HepG2 (cell line): ENCODE measurements around the gene ACRBP. TPM values are rescaled to one million over a fixed set of nuclear protein-coding genes. Genes with fewer than 3 reads are reported as not detected.

Source experiments
- BATF2 ChIP-seq: sonication (generic); formaldehyde crosslinking; IDR thresholded peaks from 2 replicates; pipeline ENCODE4 v1.8.0; 2022; ENCODE audit warnings: mild to moderate bottlenecking, missing genetic modification reagents, moderate library complexity
- BRF2 ChIP-seq: sonication (generic); formaldehyde crosslinking; IDR thresholded peaks from 2 replicates; pipeline ENCODE4 v1.8.1; 2022; ENCODE audit warnings: mild to moderate bottlenecking, missing genetic modification reagents
- GABPA ChIP-seq, 2 experiments: IDR thresholded peaks; 2 replicates each; pipeline ENCODE4 v1.6.1; 2011 to 2016; ENCODE audit warnings: low read depth in 2 of 2, low read length in 1 of 2, missing biosample characterization in 1 of 2, missing genetic modification characterization in 1 of 2
- HBP1 ChIP-seq: IDR thresholded peaks from 2 replicates; pipeline ENCODE4 v1.6.1; 2016; ENCODE audit warnings: low read depth, control low read depth
- HIC2 ChIP-seq: sonication (generic); formaldehyde crosslinking; IDR thresholded peaks from 2 replicates; pipeline ENCODE4 v1.9.0; 2022; ENCODE audit warnings: low read depth, missing genetic modification reagents
- HNF4A ChIP-seq: sonication (generic); formaldehyde crosslinking; IDR thresholded peaks from 2 replicates; pipeline ENCODE4 v1.4.0; 2020; ENCODE audit warnings: missing genetic modification reagents
- RNF219 ChIP-seq: sonication (generic); formaldehyde crosslinking; IDR thresholded peaks from 2 replicates; pipeline ENCODE4 v1.5.0; 2020; ENCODE audit warnings: mild to moderate bottlenecking, missing genetic modification reagents
- SMAD3 ChIP-seq: sonication (generic); formaldehyde crosslinking; IDR thresholded peaks from 2 replicates; pipeline ENCODE4 v1.4.0; 2020; ENCODE audit warnings: missing genetic modification reagents
- ZFP36L1 ChIP-seq: sonication (generic); formaldehyde crosslinking; IDR thresholded peaks from 2 replicates; pipeline ENCODE4 v1.8.0; 2022; ENCODE audit warnings: mild to moderate bottlenecking, missing genetic modification reagents, moderate library complexity
- ZHX1 ChIP-seq: sonication (generic); formaldehyde crosslinking; IDR thresholded peaks from 2 replicates; pipeline ENCODE4 v1.8.1; 2022; ENCODE audit warnings: low read depth, mild to moderate bottlenecking, missing genetic modification reagents
- ZNF629 ChIP-seq: sonication (generic); formaldehyde crosslinking; conservative IDR thresholded peaks from 2 replicates; pipeline ENCODE4 v1.5.0; 2020; ENCODE audit warnings: missing genetic modification reagents
- polyA plus RNA-seq, 8 experiments: library from polyadenylated mRNA; depleted of rRNA in 3 of 8; stranded (reverse) in 7 of 8; unstranded in 1 of 8; fragments of >200 nt; fragmentation: Illumina TruSeq in 4 of 8; extraction: Trizol in 4 of 8; gene quantifications; 2 replicates each; pipeline versions ENCODE4 v1.2.1 to v1.2.3, GENCODE V29; 2011 to 2016; ENCODE audit warnings: low read depth in 4 of 8, missing spikeins in 1 of 8, mixed read lengths in 1 of 8; ENCODE audit not compliant: insufficient read depth in 1 of 8
- total RNA-seq, 5 experiments: library from RNA; depleted of rRNA; stranded (reverse); fragments of >200 nt; fragmentation: Illumina TruSeq; extraction: Trizol; gene quantifications; 2 replicates each; pipeline ENCODE4 v1.2.3, GENCODE V29; 2016; ENCODE audit warnings: low read depth in 1 of 5

Gene ACRBP
- total and polyA plus RNA-seq, 2 of the 13 experiments (the other 11 are each of a cell fraction or from before 2014, with no cell fraction given): 0.46 TPM; not detected in 1

GRCh38 chr12:6631549-6631961, 15.7 kb downstream of the ACRBP start (continued):
- TF ChIP-seq ZHX1 (CRISPR knock-in tag) (no peak), ZFP36L1 (CRISPR knock-in tag) (no peak), HNF4A (CRISPR knock-in tag) (0 out of 2 replicates have a peak, but pooled peaks have one; percentile 17), ZNF629 (CRISPR knock-in tag) (no peak), RNF219 (CRISPR knock-in tag) (no peak), HBP1 (CRISPR knock-in tag) (no peak), BRF2 (CRISPR knock-in tag) (no peak), BATF2 (CRISPR knock-in tag) (no peak), SMAD3 (CRISPR knock-in tag) (no peak), GABPA (IDR thresholded peaks at IDR 0.05; ENCODE audit: low read depth, low read length) (no peak; the same call in 1 of the 2 replicates), GABPA (CRISPR knock-in tag; IDR thresholded peaks at IDR 0.05; ENCODE audit: low read depth) (peak; percentile 68), HIC2 (peak; percentile 60; the same call in 1 of the 2 replicates)
